GM18498 (cell line): Measurements from ENCODE around the gene CTBP2.
"Not testable (repeated sequence)": the region's sequence is repeated elsewhere in the genome, so short reads cannot be mapped to it uniquely, and the experiment has no call there.

Source experiments
- ATAC-seq: cut with Tn5 transposase; IDR thresholded peaks from one replicate; pipeline ENCODE4 v1.9.1; 2021; ENCODE audit warnings: mild to moderate bottlenecking, moderate library complexity; ENCODE audit not compliant: unreplicated experiment

The CTBP2 gene

GRCh38 chr10:125160856-125161706 is 718 bp upstream of the CTBP2 start:
- ATAC-seq: no peak

DNA sequence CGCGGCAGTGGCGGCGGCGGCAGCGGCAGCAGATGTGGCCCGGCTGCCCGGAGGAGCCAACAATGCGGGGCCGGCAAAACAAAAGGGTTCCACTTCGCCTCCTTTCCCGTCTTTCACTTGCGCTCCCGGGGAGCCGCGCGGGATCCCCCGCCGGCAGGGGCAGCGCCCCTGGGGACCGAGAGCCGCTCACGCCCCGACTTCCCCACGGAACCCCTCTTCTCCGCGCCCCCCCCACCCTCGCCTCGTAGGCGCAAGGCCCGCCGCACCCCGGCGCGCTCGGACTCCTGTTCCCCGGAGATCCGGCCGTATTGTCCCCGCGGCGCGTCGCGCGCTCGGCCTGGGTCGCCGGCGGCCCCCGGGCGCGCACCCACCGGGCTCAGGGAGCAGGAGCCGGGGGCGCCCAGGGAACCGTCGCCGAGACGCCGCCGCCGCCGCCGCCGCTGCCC is 854 bp downstream of the CTBP2 start:
- no peak for ATAC-seq

DNA sequence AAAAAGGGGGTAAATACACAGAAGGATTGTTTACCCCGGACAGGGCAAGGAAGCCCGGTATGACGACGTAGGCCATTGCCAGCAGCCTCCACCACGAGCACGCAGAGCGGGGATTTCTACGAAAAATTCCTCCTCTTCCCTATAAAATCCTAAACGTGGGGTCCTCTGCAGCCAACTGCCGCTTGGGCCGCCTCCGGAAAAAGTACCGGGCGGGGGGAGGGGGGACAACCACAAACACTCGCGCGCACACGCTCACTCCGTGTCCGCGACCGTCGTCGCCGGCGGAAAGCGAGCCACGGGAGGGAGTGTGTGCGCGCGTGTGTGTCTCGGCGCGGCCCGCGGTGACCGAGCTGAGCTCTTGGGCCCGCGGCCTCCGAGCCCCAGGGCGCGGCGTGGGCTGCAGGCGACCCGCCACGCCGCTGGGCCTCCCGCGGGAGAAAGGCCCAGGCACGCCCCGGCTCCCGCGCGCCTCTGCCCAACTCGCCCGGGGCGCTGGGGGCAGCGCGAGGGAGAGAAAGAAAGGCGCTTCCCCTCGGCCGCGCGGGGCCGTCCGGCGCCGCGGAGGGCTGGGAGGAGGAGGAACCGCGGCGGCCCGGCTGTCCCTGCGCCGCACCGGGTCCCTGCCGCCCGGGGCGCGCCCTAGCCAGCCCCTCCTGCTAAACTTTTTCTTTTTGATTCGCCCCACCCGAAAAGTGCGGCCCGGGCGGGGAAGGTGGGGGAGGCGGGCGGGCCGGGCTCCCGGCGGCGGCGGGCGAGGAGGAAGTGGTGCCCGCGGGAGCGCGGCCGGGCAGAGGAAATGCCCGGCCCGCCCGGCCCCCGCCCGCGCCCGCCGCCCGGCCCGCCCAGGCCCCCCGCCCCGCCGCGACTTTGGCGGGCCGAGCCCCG is 1.5 kb downstream of the CTBP2 start:
- no peak for ATAC-seq

DNA sequence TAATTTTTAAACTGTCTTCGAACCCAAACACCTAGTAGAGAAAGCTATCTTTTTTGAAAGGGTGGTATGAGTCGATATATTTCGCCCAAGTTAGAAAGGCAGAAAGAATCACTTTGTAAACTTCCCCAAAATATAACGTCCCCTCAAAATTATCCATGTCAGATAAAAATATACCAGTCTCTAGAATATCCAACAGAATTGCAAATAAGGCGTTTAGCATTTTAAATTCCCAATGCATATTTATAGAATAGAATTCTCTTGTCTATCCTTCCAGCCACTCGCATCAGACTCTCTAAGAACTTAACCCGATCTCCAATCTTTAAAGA is 2.1 kb downstream of the CTBP2 start:
- no peak for ATAC-seq

- no peak for ATAC-seq
Observed at GRCh38 chr10:125157505-125157904, 2.9 kb downstream of the CTBP2 start.

DNA sequence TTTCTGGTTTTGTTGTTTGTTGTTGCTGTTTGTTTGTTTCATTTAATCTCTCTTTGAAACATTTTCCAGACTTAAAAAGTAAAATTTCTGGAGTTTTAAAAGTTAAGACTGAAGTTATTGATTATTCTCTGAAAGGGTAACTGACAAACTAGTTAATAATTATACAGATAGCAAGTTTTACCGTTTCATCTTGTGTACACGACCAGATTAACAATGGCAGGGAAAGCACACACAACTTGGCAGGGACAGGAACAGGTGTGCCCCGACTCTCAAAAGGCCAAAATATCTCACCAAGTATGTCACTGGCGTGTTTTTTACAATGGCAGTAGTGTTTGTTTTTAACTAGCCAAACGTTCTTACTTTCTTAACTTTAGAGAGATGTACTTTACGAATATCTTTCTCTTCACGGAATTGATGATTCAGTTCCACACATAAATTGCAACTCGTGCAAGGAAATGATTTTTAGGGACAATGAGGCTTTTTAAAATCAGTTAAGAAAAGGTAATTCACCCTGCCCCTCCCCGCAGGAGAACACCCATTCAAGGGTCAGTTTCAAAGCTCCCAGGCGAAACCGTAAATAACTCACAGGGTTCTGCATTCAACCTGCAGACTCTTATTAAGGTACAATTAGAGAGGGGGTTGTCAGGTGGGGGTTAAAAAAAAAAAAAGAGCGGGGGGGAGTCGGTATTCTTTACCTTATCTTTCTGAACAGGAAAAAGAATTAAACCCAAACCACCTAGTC is 3.5 kb downstream of the CTBP2 start:
- ATAC-seq: no peak

DNA sequence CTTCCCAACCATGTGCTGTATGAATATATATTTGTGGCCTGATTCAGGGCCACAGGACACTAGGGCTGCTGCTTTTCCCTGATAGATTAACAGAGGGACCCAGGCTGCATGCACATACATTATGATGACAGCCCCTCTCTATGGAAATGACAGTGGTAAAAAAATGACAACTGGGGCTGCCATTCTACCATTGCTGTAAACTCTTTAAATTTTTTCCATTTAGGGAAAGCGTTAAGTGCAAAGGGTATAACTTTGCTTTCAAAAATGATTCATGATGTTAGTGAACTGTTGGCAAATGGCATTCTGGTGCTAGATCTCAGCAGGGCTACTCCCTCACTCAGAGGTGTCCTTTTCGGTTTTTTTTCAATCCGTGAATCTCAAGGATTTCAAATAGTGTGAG is 4.2 kb downstream of the CTBP2 start:
- no peak for ATAC-seq

GRCh38 chr10:125155101-125155500 is 5.3 kb downstream of the CTBP2 start:
- ATAC-seq: no peak

DNA sequence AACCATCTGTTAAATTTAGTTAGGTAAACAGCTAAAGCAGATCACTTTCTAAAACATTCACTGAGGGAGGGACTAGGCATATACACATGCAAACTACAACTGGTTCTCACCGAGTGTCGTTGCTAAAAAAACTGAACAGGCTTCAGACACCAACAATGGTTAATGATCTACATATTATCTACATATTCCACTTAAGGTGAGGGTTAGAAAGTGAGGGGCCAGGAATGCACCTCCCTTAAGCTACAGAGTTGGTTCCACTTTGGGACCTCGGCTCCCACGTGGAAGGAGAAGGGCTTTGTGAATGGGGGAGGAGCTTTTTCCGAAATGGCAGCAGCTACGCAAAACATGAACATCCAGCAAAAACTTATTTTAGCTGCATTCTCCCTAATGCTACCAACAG is 5.8 kb downstream of the CTBP2 start:
- no peak for ATAC-seq

GRCh38 chr10:125153703-125154490 is 6.5 kb downstream of the CTBP2 start:
- ATAC-seq: no peak

DNA sequence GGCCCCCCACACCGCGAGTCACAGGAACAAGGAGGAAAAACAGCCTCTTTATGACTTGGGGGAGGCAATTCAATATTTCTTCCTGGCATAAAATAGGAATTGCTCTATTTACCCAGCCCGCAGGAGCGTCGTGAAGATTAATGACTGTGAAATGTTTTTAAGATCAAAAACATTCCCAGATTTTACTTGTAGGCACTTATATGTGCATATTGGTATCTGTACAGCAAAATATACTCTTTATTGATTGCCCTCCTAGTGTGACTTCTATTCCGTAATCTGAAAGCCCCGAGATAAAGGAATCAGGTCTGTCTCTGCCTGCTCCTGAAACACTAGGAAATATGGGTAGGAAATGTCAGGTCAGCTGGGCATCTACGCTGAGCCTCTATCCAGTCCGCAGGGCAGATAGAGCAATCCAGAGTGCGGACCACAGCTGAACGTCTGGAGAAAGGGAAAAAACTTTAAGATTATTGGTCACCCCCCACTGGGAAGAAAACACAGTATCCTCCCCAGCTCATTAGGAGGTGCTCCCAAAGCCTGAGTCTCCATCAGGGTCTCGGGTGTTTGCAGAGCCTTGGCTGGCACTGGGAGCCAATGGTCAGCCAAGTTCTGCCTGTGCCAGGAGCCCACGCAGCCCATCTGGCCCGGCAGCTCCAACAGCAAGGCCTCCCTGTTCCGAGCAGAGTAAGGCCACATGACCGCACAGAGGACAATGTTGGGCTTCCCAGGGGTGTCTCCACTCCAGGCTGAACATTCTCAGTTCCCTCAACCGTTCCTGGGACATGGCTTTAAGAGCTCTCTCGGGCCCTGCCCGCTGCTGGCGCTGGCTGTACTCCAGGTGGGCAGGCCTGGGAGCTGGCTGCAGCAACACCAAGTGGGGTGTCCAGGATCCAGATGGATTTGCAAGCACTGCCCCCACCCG is 7.7 kb downstream of the CTBP2 start:
- ATAC-seq: no peak

DNA sequence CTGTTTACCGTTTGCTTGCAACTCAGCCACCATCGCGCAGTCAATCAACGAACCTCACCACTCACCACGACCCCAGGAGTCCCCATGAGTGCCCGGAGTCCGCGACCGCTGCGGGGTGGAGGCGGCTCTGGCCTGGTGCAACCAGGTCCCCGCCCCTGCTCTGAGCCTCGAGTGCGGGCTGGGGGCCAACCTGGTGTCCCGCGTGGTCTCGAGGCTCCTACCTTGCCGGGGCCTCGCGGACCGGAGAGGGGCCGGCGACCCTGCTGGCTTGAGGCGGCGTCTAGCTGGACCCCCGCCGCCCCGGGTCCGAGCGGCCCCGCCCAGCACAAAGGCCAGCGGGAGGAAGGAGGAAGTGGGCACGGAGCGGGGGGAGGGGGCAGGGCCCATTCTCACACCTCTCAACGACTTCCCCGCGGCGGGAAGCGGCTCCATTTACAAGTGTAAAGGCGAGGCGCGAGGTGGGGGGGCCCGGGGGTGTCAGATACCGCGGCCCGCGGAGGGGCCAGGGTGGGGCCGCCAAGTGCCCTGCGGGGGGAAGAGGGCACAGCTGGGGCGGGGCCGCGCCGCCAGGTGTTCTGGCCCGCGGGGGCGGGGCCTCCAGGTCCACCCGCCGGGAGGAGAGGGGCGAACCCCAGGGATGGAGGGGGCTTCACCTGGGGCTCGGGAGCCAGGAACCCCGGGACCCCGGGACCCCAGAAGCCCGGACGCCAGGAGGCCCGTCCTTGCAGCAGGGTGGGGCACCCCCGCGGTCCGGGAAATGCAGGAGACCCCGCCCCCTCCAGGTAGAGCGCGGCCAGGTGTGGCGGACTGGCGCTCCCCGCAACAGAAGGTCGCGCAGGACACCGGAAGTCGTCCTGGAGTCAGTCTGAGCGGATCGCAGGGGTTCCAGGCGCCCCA is 8.6 kb downstream of the CTBP2 start:
- no peak for ATAC-seq

GRCh38 chr10:125151170-125151552 is 9.2 kb downstream of the CTBP2 start:
- ATAC-seq: no peak

DNA sequence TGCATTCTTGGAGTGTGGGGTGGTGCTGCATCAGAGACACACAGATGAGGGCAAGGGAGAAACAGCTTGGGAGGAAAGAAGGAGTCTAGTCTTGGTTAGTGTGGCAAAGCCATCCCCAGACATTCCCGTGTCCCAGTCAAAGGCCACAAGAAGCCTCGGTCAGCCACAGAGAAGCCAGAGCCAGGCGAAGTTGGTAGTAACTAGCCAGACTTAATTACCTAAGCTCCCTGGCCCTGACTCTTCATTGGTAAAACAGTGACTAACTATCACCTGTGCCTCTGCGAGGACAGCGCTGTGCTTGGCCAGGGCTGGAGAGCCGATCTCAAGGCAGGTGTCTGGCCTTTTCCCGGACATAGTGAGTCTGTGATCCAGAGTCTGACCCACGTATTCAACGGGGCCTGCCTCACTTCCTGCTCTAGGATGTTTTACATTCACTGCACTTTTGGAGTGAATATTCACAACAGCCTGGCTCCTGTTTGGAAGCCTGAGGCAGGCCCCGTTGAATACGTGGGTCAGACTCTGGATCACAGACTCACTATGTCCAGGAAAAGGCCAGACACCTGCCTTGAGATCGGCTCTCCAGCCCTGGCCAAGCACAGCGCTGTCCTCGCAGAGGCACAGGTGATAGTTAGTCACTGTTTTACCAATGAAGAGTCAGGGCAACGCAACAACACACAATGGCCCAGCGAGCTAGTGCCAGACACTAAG is 9.8 kb downstream of the CTBP2 start:
- not testable (repeated sequence) for ATAC-seq

GRCh38 chr10:125149680-125150047 is 10.7 kb downstream of the CTBP2 start:
- ATAC-seq: no peak

- no peak for ATAC-seq
Observed at GRCh38 chr10:125149036-125149679, 11.2 kb downstream of the CTBP2 start.

GRCh38 chr10:125148528-125148927 is 11.8 kb downstream of the CTBP2 start:
- no peak for ATAC-seq
